ENCODE results near the gene ARRDC2.

DNA sequence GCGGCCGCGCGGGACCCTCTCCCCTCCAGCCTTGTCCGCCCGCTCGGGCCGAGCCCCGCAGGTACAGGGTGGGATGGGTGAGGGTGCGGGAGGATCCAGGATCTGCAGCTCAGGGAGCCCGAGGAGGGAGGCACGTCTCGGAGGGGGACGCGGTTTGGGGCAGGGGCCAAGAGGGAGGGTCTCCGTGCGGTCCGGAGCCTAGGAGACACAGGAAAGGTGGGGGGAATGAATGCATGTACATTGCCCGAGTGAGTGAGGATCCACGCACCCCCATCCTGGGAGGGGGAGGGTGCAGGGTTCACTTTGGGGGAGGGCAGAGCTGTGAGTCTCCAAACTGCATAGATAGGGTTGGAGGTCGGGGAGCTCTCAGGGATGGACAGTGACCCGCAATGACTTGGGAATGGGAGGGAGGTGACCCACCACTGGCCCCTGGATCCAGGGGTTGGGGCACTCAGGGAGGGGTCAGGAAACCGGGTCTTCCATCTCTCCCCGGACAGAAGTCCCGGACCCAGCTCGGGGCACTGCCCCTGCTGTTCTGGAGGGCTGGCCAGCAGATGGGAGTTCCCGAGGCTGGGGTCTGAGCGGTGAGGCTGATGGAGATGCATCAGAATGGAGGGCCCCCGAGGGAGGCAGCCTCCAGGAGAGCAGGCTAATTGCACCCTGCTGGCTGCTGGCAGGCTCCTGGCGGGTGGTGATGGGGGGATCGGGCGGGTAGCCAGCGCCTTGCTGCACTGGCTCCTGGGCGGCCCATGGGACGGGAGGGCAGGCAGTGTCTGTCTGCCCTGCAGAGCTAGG lies 40.5 kb upstream of the ARRDC2 start:
- TF ChIP-seq, protein P1, sequence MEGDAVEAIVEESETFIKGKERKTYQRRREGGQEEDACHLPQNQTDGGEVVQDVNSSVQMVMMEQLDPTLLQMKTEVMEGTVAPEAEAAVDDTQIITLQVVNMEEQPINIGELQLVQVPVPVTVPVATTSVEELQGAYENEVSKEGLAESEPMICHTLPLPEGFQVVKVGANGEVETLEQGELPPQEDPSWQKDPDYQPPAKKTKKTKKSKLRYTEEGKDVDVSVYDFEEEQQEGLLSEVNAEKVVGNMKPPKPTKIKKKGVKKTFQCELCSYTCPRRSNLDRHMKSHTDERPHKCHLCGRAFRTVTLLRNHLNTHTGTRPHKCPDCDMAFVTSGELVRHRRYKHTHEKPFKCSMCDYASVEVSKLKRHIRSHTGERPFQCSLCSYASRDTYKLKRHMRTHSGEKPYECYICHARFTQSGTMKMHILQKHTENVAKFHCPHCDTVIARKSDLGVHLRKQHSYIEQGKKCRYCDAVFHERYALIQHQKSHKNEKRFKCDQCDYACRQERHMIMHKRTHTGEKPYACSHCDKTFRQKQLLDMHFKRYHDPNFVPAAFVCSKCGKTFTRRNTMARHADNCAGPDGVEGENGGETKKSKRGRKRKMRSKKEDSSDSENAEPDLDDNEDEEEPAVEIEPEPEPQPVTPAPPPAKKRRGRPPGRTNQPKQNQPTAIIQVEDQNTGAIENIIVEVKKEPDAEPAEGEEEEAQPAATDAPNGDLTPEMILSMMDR (conservative IDR thresholded peaks at IDR 0.05; ENCODE audit: low read depth, low read length), result no peak
- no peak for TF ChIP-seq EZH2 (IDR thresholded peaks at IDR 0.05; ENCODE audit: low read length, unreplicated experiment)

Data from PC-3 (cell line).